ENCODE results near the gene CD3D. TPM values are rescaled to one million over a fixed set of nuclear protein-coding genes. Genes with fewer than 3 reads are reported as not detected.

The CD3D gene
- total RNA-seq, 1 experiment from 2014 or later = not detected

- peaks cover 24% of the 10 kb centered on the region for H3K4me1 Mint-ChIP-seq (ENCODE audit: low read depth, unreplicated experiment)
- CTCF ChIA-PET = interaction anchor here (0.7 to 1.4 kb wide), 12 partner anchors 13 to 192 kb away, joined by 3 to 8 read pairs (median 4); partner anchors contain the start of gene MPZL2
- H3K27ac Mint-ChIP-seq (ENCODE audit: unreplicated experiment) = no peak overlapping the region
Measured at GRCh38 chr11:118295815-118296454, 46.6 kb downstream of the CD3D start.

GRCh38 chr11:118295199-118295598, 47.3 kb downstream of the CD3D start:
- Mint-ChIP-seq H3K27me3 (ENCODE audit: unreplicated experiment) (peaks cover 6% of the 10 kb centered on the region), H3K36me3 (ENCODE audit: insufficient read depth, unreplicated experiment) (no peaks in the 10 kb centered on the region), H3K27ac (ENCODE audit: unreplicated experiment) (no peak overlapping the region), H3K9me3 (ENCODE audit: low read depth, unreplicated experiment) (no peaks in the 10 kb centered on the region), H3K4me3 (ENCODE audit: low read depth, unreplicated experiment) (no peak overlapping the region), H3K4me1 (ENCODE audit: low read depth, unreplicated experiment) (peaks cover 31% of the 10 kb centered on the region)
- no TSS peak for BruUV-seq (replicated peaks)
- intact Hi-C loops (cut with micrococcal nuclease; ENCODE audit: unreplicated experiment) = loop anchor here (5.0 to 10.0 kb wide), 2 partner anchors 190 to 272 kb away; partner anchors contain the start of gene IFT46
- no peak for DNase-seq
- CTCF ChIA-PET = interaction anchor here (0.7 to 1.4 kb wide), 12 partner anchors 13 to 193 kb away, joined by 3 to 8 read pairs (median 4); partner anchors contain the start of gene MPZL2
- no peak for TF ChIP-seq CTCF (IDR thresholded peaks at IDR 0.05; ENCODE audit: unreplicated experiment)

More at GRCh38 chr11:118295815-118296454, 46.6 kb downstream of the CD3D start:
- Mint-ChIP-seq H3K4me3 (ENCODE audit: low read depth, unreplicated experiment) (no peak overlapping the region), H3K9me3 (ENCODE audit: low read depth, unreplicated experiment) (no peaks in the 10 kb centered on the region), H3K27me3 (ENCODE audit: unreplicated experiment) (peaks cover 13% of the 10 kb centered on the region), H3K36me3 (ENCODE audit: insufficient read depth, unreplicated experiment) (no peaks in the 10 kb centered on the region)
- DNase-seq = peak; percentile 38
- no TSS peak for BruUV-seq (replicated peaks)
- TF ChIP-seq CTCF (IDR thresholded peaks at IDR 0.05; ENCODE audit: unreplicated experiment) = no peak
- intact Hi-C loops (cut with micrococcal nuclease; ENCODE audit: unreplicated experiment) = loop anchor here (1.0 to 10.0 kb wide), 3 partner anchors 57 to 271 kb away; partner anchors contain the start of gene IFT46

- Mint-ChIP-seq H3K36me3 (ENCODE audit: insufficient read depth, unreplicated experiment) (no peaks in the 10 kb centered on the region), H3K4me3 (ENCODE audit: low read depth, unreplicated experiment) (no peak overlapping the region), H3K27ac (ENCODE audit: unreplicated experiment) (no peak overlapping the region), H3K27me3 (ENCODE audit: unreplicated experiment) (no peaks in the 10 kb centered on the region), H3K4me1 (ENCODE audit: low read depth, unreplicated experiment) (peaks cover 38% of the 10 kb centered on the region), H3K9me3 (ENCODE audit: low read depth, unreplicated experiment) (no peaks in the 10 kb centered on the region)
- CTCF ChIA-PET = interaction anchor here (0.6 kb wide), 1 partner anchor 96 kb away, joined by 5 read pairs; no protein-coding TSS in a partner anchor
- intact Hi-C loops (cut with micrococcal nuclease; ENCODE audit: unreplicated experiment) = loop anchor here (10.0 kb wide), 1 partner anchor 191 kb away; no protein-coding TSS in a partner anchor
- no peak for TF ChIP-seq CTCF (IDR thresholded peaks at IDR 0.05; ENCODE audit: unreplicated experiment)
- no peak for DNase-seq
- BruUV-seq (replicated peaks) = no TSS peak
Measured at GRCh38 chr11:118294053-118294452, 48.5 kb downstream of the CD3D start.

DNA sequence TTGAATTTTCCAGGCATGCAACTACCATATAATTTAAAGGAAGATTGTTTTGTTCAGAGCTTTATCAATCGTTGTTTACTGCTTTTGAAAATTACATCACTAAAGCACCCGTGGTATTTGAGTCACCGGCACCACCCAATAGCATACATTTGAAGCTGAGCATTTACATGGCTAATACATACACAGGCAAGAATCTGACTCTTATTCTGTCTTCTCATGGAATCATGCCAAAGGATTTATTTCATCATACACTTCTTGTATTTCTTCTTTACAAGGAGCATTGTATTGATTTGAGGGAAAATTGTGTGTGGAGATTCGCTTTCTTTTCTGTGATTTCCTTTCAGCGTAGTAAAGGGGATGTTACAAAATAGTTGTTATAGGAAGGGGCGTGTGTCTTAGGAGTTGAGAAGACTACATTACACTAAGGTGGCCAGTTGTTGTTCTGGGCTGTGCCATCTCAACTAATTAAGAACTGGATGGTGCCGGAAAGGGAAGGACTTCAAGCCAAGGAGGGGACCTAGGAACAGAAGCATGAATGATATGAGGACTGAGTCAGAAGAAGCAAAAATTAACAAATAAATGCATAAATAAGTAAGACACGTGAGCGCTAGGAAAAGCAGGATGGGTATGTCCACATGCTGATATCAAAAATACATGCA, 50.9 kb downstream of the CD3D start:
- no peak for DNase-seq
- Mint-ChIP-seq H3K27ac (ENCODE audit: unreplicated experiment) (peak overlapping the region; percentile 30), H3K9me3 (ENCODE audit: low read depth, unreplicated experiment) (no peaks in the 10 kb centered on the region), H3K4me3 (ENCODE audit: low read depth, unreplicated experiment) (peak overlapping the region; percentile 44), H3K27me3 (ENCODE audit: unreplicated experiment) (no peaks in the 10 kb centered on the region), H3K4me1 (ENCODE audit: low read depth, unreplicated experiment) (peaks cover 38% of the 10 kb centered on the region), H3K36me3 (ENCODE audit: insufficient read depth, unreplicated experiment) (no peaks in the 10 kb centered on the region)
- CTCF ChIA-PET = interaction anchor here (0.9 to 2.1 kb wide), 4 partner anchors 28 to 96 kb away, joined by 3 to 20 read pairs (median 3); partner anchors contain the start of genes MPZL2 and MPZL3
- BruUV-seq (replicated peaks) = no TSS peak
- TF ChIP-seq CTCF (IDR thresholded peaks at IDR 0.05; ENCODE audit: unreplicated experiment) = no peak
- intact Hi-C loops (cut with micrococcal nuclease; ENCODE audit: unreplicated experiment) = loop anchor here (1.0 to 10.0 kb wide), 4 partner anchors 27 to 193 kb away; partner anchors contain the start of gene MPZL2
